ENCODE data around the gene BCDIN3D.
A peak's percentile ranks its signal among the peaks of the same experiment; 100 is the strongest.

The BCDIN3D gene

GRCh38 chr12:49831717-49832116 lies 11.2 kb downstream of the BCDIN3D start:
- Histone ChIP-seq H3K4me3 (ENCODE audit: low read length in 2 of 2) (no peak overlapping the region), H3K9ac (ENCODE audit: low read depth in 1 of 2, low read length in 2 of 2) (no peak overlapping the region), H3K36me3 (ENCODE audit: control insufficient read depth in 2 of 2, insufficient read depth in 2 of 2, low read length in 2 of 2) (no peaks in the 10 kb centered on the region), H3K4me1 (ENCODE audit: control insufficient read depth in 2 of 2, insufficient read depth in 2 of 2, low read length in 2 of 2) (peaks cover 7 to 8% of the 10 kb centered on the region in 2 donors), H3K27ac (ENCODE audit: low read depth in 2 of 2, low read length in 2 of 2) (no peak overlapping the region), H3K9me3 (ENCODE audit: control insufficient read depth in 2 of 2, low read length in 2 of 2) (no peaks in the 10 kb centered on the region), H3K27me3 (ENCODE audit: control insufficient read depth in 2 of 2, insufficient read depth in 2 of 2, low read length in 2 of 2) (no peaks in the 10 kb centered on the region)

DNA sequence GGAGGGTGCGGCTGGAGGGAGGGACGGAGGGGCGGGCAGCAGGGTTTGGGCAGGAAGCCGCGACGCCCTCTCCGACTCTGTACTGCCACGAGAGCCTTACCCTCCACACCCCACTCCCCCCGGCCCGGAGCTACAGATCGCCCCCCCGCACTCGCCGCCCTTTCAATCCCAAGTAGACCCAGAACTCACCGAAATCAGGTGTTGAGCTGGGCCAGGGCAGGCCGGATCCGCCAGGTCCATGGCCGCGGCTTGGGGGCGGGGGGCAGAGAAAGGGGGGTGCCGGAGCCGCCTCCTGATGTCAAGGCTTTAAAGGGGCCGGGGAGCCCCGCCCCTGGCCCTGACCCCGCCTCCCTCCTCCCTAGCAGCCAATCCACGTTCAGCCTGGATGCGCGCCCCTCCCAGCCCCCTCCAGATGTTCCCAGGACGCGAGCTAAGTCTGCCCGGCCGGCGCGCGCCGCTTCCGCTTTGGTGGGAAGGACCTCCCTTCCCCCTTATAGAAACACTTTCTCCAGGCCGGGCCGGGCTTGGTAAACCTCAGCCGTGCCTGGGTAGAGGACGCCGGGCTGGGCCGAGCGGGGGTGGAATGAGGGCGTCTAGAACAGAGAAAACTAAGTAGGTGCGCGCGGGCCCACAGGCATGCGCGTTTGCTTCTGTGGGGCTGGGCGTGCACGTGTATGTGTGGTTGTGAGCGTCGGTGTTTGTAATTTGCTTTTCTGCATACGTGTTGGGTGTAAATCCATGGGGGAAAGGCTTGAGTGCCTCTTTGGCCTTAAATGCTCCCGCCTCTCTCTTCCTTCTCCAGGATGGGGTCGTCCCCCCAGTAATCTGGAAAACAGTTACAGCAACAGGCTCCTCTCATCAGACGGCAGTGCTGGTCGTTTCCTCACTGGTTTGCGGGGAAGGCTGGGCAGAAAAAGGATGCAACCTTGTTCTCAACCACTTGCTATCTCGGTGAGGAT lies 14.5 kb downstream of the BCDIN3D start, which contains the start of gene NCKAP5L:
NCKAP5L (minus strand) TSS at position 281 of the 959 bp plus-strand sequence. CDS start 24,369 bp downstream, outside the sequence.
- Histone ChIP-seq H3K4me1 (ENCODE audit: control insufficient read depth in 2 of 2, insufficient read depth in 2 of 2, low read length in 2 of 2) (peaks cover 7 to 23% of the 10 kb centered on the region in 2 donors), H3K9me3 (ENCODE audit: control insufficient read depth in 2 of 2, low read length in 2 of 2) (no peaks in the 10 kb centered on the region), H3K27ac (ENCODE audit: low read depth in 2 of 2, low read length in 2 of 2) (peak within 1 kb of the TSS; percentile 67 to 79), H3K4me3 (ENCODE audit: low read length in 2 of 2) (peak within 1 kb of the TSS; percentile 60 to 85), H3K36me3 (ENCODE audit: control insufficient read depth in 2 of 2, insufficient read depth in 2 of 2, low read length in 2 of 2) (no peaks in the 10 kb centered on the region), H3K9ac (ENCODE audit: low read depth in 1 of 2, low read length in 2 of 2) (peak within 1 kb of the TSS; percentile 65 to 67), H3K27me3 (ENCODE audit: control insufficient read depth in 2 of 2, insufficient read depth in 2 of 2, low read length in 2 of 2) (no peaks in the 10 kb centered on the region)

- Histone ChIP-seq H3K4me1 (ENCODE audit: control insufficient read depth in 2 of 2, insufficient read depth in 2 of 2, low read length in 2 of 2) (peaks cover 7 to 23% of the 10 kb centered on the region in 2 donors), H3K36me3 (ENCODE audit: control insufficient read depth in 2 of 2, insufficient read depth in 2 of 2, low read length in 2 of 2) (no peaks in the 10 kb centered on the region), H3K27me3 (ENCODE audit: control insufficient read depth in 2 of 2, insufficient read depth in 2 of 2, low read length in 2 of 2) (no peaks in the 10 kb centered on the region), H3K9ac (ENCODE audit: low read depth in 1 of 2, low read length in 2 of 2) (peak overlapping the region; percentile 18 to 56), H3K27ac (ENCODE audit: low read depth in 2 of 2, low read length in 2 of 2) (peak overlapping the region; percentile 64 to 79), H3K9me3 (ENCODE audit: control insufficient read depth in 2 of 2, low read length in 2 of 2) (no peaks in the 10 kb centered on the region), H3K4me3 (ENCODE audit: low read length in 2 of 2) (peak overlapping the region; percentile 60 to 70)
Measured at GRCh38 chr12:49827401-49828099, 15.4 kb downstream of the BCDIN3D start.

GRCh38 chr12:49827051-49827400 lies 15.9 kb downstream of the BCDIN3D start:
- Histone ChIP-seq H3K36me3 (ENCODE audit: control insufficient read depth in 2 of 2, insufficient read depth in 2 of 2, low read length in 2 of 2) (no peaks in the 10 kb centered on the region), H3K27me3 (ENCODE audit: control insufficient read depth in 2 of 2, insufficient read depth in 2 of 2, low read length in 2 of 2) (no peaks in the 10 kb centered on the region), H3K27ac (ENCODE audit: low read depth in 2 of 2, low read length in 2 of 2) (peak overlapping the region; percentile 53 to 79), H3K4me3 (ENCODE audit: low read length in 2 of 2) (peak overlapping the region; percentile 59 to 70), H3K4me1 (ENCODE audit: control insufficient read depth in 2 of 2, insufficient read depth in 2 of 2, low read length in 2 of 2) (peaks cover 7 to 23% of the 10 kb centered on the region in 2 donors), H3K9ac (ENCODE audit: low read depth in 1 of 2, low read length in 2 of 2) (peak overlapping the region; percentile 18 to 56), H3K9me3 (ENCODE audit: control insufficient read depth in 2 of 2, low read length in 2 of 2) (no peaks in the 10 kb centered on the region)

DNA sequence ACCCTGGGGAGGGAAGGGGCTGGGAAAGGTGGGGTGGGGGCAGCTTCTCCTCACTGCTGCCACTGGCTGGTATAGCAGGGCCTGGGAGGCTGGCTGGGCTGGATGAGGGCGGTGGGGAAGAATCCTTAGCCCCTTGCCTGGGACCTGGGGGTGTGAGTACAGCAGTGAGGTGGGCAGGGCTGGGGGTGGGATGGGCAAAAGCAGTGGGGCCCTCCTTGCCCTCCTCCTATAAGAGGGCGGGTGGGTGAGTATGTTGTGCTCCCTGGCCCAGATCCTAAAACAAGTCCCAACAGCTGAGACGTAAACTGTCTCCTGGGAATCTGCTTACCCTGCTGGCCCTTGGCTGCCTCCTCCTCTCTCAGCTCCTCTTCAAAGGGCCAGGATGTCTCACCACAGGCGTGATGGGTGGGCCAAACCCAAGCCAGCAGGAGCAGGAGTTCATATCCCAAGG lies 16.9 kb downstream of the BCDIN3D start:
- Histone ChIP-seq H3K27ac (ENCODE audit: low read depth in 2 of 2, low read length in 2 of 2) (peak overlapping the region in 1 of 2 donors; percentile 52), H3K36me3 (ENCODE audit: control insufficient read depth in 2 of 2, insufficient read depth in 2 of 2, low read length in 2 of 2) (no peaks in the 10 kb centered on the region), H3K9me3 (ENCODE audit: control insufficient read depth in 2 of 2, low read length in 2 of 2) (no peaks in the 10 kb centered on the region), H3K9ac (ENCODE audit: low read depth in 1 of 2, low read length in 2 of 2) (no peak overlapping the region), H3K4me3 (ENCODE audit: low read length in 2 of 2) (no peak overlapping the region), H3K27me3 (ENCODE audit: control insufficient read depth in 2 of 2, insufficient read depth in 2 of 2, low read length in 2 of 2) (no peaks in the 10 kb centered on the region), H3K4me1 (ENCODE audit: control insufficient read depth in 2 of 2, insufficient read depth in 2 of 2, low read length in 2 of 2) (peaks cover 7 to 23% of the 10 kb centered on the region in 2 donors)

DNA sequence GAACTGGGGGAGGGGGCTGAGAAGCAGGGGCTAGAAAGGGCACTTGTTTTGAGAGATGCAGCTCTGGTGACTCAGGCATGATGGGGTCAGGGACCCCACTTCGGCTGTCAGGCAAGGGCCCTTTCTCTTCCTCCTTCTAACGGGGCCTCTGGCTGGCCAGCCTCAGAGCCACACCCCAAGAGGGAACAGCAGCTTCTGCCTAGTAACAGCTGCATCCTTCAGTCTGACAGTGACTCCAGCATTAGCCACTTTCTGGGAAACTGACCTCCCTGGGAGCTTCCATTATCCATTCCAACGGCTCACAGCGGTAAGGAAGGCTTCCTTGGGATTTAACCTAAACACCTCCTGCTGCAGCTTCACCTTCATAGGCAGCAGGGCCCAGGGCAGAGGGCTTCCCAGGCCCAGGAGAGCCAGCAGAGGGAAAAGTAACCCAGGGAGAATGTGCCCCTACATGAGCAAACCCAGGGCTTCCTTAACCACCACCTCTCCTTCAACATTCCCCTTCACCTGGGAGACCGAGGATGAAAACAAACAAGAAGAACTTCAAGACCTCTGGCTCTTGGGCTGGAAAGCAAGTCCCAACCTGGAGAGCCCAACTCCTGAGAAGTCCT lies 17.4 kb downstream of the BCDIN3D start:
- H3K27me3 ChIP-seq (ENCODE audit: control insufficient read depth in 2 of 2, insufficient read depth in 2 of 2, low read length in 2 of 2): no peaks in the 10 kb centered on the region
- peak overlapping the region; percentile 10 to 52 for H3K27ac ChIP-seq (ENCODE audit: low read depth in 2 of 2, low read length in 2 of 2)
- H3K9me3 ChIP-seq (ENCODE audit: control insufficient read depth in 2 of 2, low read length in 2 of 2): no peaks in the 10 kb centered on the region
- H3K9ac ChIP-seq (ENCODE audit: low read depth in 1 of 2, low read length in 2 of 2): no peak overlapping the region
- peak overlapping the region in 1 of 2 donors; percentile 4 for H3K4me3 ChIP-seq (ENCODE audit: low read length in 2 of 2)
- H3K36me3 ChIP-seq (ENCODE audit: control insufficient read depth in 2 of 2, insufficient read depth in 2 of 2, low read length in 2 of 2): no peaks in the 10 kb centered on the region
- peaks cover 7 to 27% of the 10 kb centered on the region in 2 donors for H3K4me1 ChIP-seq (ENCODE audit: control insufficient read depth in 2 of 2, insufficient read depth in 2 of 2, low read length in 2 of 2)

- no peaks in the 10 kb centered on the region for H3K36me3 ChIP-seq (ENCODE audit: control insufficient read depth in 2 of 2, insufficient read depth in 2 of 2, low read length in 2 of 2)
- peak overlapping the region; percentile 10 to 58 for H3K27ac ChIP-seq (ENCODE audit: low read depth in 2 of 2, low read length in 2 of 2)
- H3K4me3 ChIP-seq (ENCODE audit: low read length in 2 of 2): peak overlapping the region in 1 of 2 donors; percentile 4
- H3K27me3 ChIP-seq (ENCODE audit: control insufficient read depth in 2 of 2, insufficient read depth in 2 of 2, low read length in 2 of 2): no peaks in the 10 kb centered on the region
- no peaks in the 10 kb centered on the region for H3K9me3 ChIP-seq (ENCODE audit: control insufficient read depth in 2 of 2, low read length in 2 of 2)
- peaks cover 7 to 27% of the 10 kb centered on the region in 2 donors for H3K4me1 ChIP-seq (ENCODE audit: control insufficient read depth in 2 of 2, insufficient read depth in 2 of 2, low read length in 2 of 2)
- H3K9ac ChIP-seq (ENCODE audit: low read depth in 1 of 2, low read length in 2 of 2): no peak overlapping the region
Measured at GRCh38 chr12:49824895-49825294, 18.0 kb downstream of the BCDIN3D start.

DNA sequence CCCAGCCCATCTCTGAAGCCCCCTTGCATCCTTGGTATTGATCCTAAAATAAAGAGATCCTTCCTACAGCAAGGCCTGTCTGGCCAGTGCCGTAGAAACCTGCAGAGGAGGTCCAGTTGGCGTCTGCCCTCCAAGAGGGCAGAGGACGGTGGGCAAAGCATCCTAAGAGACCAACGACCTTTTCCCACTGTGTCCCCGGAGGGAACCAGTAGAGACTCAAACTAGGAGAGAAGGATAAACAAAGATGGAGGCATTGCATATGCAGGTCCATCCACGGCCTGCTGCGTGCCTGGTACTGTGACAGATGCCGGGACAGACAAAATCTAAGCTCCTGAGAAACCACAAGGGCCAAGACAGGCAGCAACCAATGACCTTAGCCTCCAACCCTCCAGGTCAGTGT lies 18.5 kb downstream of the BCDIN3D start:
- peaks cover 7 to 27% of the 10 kb centered on the region in 2 donors for H3K4me1 ChIP-seq (ENCODE audit: control insufficient read depth in 2 of 2, insufficient read depth in 2 of 2, low read length in 2 of 2)
- H3K4me3 ChIP-seq (ENCODE audit: low read length in 2 of 2): no peak overlapping the region
- H3K27me3 ChIP-seq (ENCODE audit: control insufficient read depth in 2 of 2, insufficient read depth in 2 of 2, low read length in 2 of 2): no peaks in the 10 kb centered on the region
- peak overlapping the region in 1 of 2 donors; percentile 58 for H3K27ac ChIP-seq (ENCODE audit: low read depth in 2 of 2, low read length in 2 of 2)
- H3K9ac ChIP-seq (ENCODE audit: low read depth in 1 of 2, low read length in 2 of 2): no peak overlapping the region
- H3K36me3 ChIP-seq (ENCODE audit: control insufficient read depth in 2 of 2, insufficient read depth in 2 of 2, low read length in 2 of 2): no peaks in the 10 kb centered on the region
- H3K9me3 ChIP-seq (ENCODE audit: control insufficient read depth in 2 of 2, low read length in 2 of 2): no peaks in the 10 kb centered on the region

DNA sequence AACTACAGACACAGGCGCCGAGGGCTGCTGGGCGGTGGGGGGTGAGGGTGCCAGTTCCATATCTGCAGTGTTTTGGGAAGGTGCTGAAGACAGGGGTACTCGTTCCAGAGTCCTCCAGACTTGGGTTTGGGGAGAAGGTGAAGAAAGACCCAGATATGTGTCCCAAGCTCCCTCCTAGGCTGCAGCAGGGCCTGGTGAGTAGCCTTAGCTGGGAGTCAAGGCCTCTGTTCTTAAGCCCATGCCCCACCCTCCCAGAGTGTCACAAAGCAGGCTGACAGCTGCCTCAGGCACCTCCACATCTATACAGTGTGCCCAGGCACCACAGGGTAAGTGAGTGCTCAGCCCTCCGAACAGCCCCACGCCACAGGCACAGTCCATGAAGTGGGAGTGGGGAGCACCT lies 19.0 kb downstream of the BCDIN3D start:
- Histone ChIP-seq H3K36me3 (ENCODE audit: control insufficient read depth in 2 of 2, insufficient read depth in 2 of 2, low read length in 2 of 2) (no peaks in the 10 kb centered on the region), H3K27ac (ENCODE audit: low read depth in 2 of 2, low read length in 2 of 2) (peak overlapping the region in 1 of 2 donors; percentile 58), H3K4me1 (ENCODE audit: control insufficient read depth in 2 of 2, insufficient read depth in 2 of 2, low read length in 2 of 2) (peaks cover 4 to 25% of the 10 kb centered on the region in 2 donors), H3K27me3 (ENCODE audit: control insufficient read depth in 2 of 2, insufficient read depth in 2 of 2, low read length in 2 of 2) (no peaks in the 10 kb centered on the region), H3K9ac (ENCODE audit: low read depth in 1 of 2, low read length in 2 of 2) (no peak overlapping the region), H3K4me3 (ENCODE audit: low read length in 2 of 2) (no peak overlapping the region), H3K9me3 (ENCODE audit: control insufficient read depth in 2 of 2, low read length in 2 of 2) (no peaks in the 10 kb centered on the region)
